Measurements from ENCODE around the gene HRH3.
A peak's percentile ranks its signal among the peaks of the same experiment; 100 is the strongest.

HRH3 gene

GRCh38 chr20:62243906-62244515, 23.9 kb upstream of the HRH3 start:
- no peak for DNase-seq

GRCh38 chr20:62243106-62243505, 23.0 kb upstream of the HRH3 start:
- no peak for DNase-seq

GRCh38 chr20:62242176-62242575, 22.1 kb upstream of the HRH3 start:
- no peak for DNase-seq

- no peak for DNase-seq
Observed at GRCh38 chr20:62241506-62241905, 21.4 kb upstream of the HRH3 start.

- DNase-seq: no peak
Observed at GRCh38 chr20:62240020-62240685, 20.1 kb upstream of the HRH3 start.

- DNase-seq: no peak
Observed at GRCh38 chr20:62239278-62239879, 19.3 kb upstream of the HRH3 start.

- no peak for DNase-seq
Observed at GRCh38 chr20:62238569-62239277, 18.6 kb upstream of the HRH3 start.

GRCh38 chr20:62237801-62238568, 17.9 kb upstream of the HRH3 start, which contains the start of gene OSBPL2:
Gene OSBPL2, plus strand, starts transcription at chr20:62238521. Its CDS starts 17,664 bp downstream, at chr20:62256185.
- DNase-seq: peak; percentile 97

GRCh38 chr20:62237514-62237800, 17.4 kb upstream of the HRH3 start:
- DNase-seq: no peak

- DNase-seq: no peak
Observed at GRCh38 chr20:62236766-62237513, 16.9 kb upstream of the HRH3 start.

- no peak for DNase-seq
Observed at GRCh38 chr20:62236200-62236599, 16.1 kb upstream of the HRH3 start.

- no peak for DNase-seq
Observed at GRCh38 chr20:62235777-62236157, 15.7 kb upstream of the HRH3 start.

- no peak for DNase-seq
Observed at GRCh38 chr20:62235001-62235776, 15.1 kb upstream of the HRH3 start.

GRCh38 chr20:62234339-62234738, 14.3 kb upstream of the HRH3 start:
- no peak for DNase-seq

GRCh38 chr20:62233684-62234083, 13.6 kb upstream of the HRH3 start:
- DNase-seq: no peak

- no peak for DNase-seq
Observed at GRCh38 chr20:62232770-62233645, 12.9 kb upstream of the HRH3 start.

GRCh38 chr20:62232194-62232593, 12.1 kb upstream of the HRH3 start:
- DNase-seq: no peak

GRCh38 chr20:62231292-62231691, 11.2 kb upstream of the HRH3 start:
- no peak for DNase-seq

GRCh38 chr20:62230696-62231095, 10.6 kb upstream of the HRH3 start:
- DNase-seq: no peak

GRCh38 chr20:62230276-62230675, 10.2 kb upstream of the HRH3 start:
- DNase-seq: no peak

- DNase-seq: no peak
Observed at GRCh38 chr20:62229667-62230066, 9.6 kb upstream of the HRH3 start.

Measured in fibroblast of upper back skin (primary cell).